H54 (cell line): ENCODE results near the gene ARAP2.

Experiments used
- DNase-seq: peaks from one replicate; pipeline ENCODE4 v3.0.0; 2011; ENCODE audit warnings: low spot score, mixed read lengths; ENCODE audit not compliant: insufficient read length
- FAIRE-seq: peaks from 3 replicates; lab custom pipeline; 2011; peaks lifted over from hg19 to GRCh38; lab: Jason Lieb, UNC
- POLR2A ChIP-seq: IDR thresholded peaks from 2 replicates; pipeline ENCODE4 v1.6.1; 2011; ENCODE audit warnings: low read depth, mild to moderate bottlenecking, low read length

The ARAP2 gene

GRCh38 chr4:36218121-36218520 lies 26.2 kb downstream of the ARAP2 start:
- no peak for DNase-seq
- no peak for TF ChIP-seq POLR2A
- FAIRE-seq = no peak

- DNase-seq (no peak), FAIRE-seq (no peak)
- no peak for TF ChIP-seq POLR2A
These were observed 28.7 kb downstream of the ARAP2 start for GRCh38 chr4:36215627-36216026.

GRCh38 chr4:36214735-36215485 lies 29.4 kb downstream of the ARAP2 start:
- no peak for DNase-seq
- TF ChIP-seq POLR2A = no peak
- FAIRE-seq = no peak

GRCh38 chr4:36213977-36214376 lies 30.3 kb downstream of the ARAP2 start:
- FAIRE-seq (no peak), DNase-seq (no peak)
- TF ChIP-seq POLR2A = no peak

DNA sequence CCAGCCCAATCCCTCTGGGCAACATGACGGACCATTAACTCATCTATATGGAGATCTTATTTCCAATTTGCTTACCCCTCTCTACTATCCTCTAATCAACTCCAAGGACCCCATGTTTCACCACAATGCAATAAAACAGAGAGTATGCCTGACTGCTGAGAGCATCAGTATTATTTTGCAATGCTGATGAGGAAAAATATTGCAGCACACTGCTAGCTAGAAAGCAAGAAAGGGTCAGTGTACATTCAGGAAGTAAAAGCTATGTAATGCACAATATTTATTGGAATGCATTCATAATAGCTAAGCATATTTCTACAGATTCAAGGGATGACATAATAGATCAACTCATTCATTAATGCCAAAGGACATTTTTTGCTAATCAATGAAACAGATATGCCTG lies 33.2 kb downstream of the ARAP2 start:
- TF ChIP-seq POLR2A = no peak
- no peak for FAIRE-seq
- no peak for DNase-seq

GRCh38 chr4:36209941-36210649 lies 34.2 kb downstream of the ARAP2 start:
- FAIRE-seq = no peak
- no peak for TF ChIP-seq POLR2A
- DNase-seq = no peak

DNA sequence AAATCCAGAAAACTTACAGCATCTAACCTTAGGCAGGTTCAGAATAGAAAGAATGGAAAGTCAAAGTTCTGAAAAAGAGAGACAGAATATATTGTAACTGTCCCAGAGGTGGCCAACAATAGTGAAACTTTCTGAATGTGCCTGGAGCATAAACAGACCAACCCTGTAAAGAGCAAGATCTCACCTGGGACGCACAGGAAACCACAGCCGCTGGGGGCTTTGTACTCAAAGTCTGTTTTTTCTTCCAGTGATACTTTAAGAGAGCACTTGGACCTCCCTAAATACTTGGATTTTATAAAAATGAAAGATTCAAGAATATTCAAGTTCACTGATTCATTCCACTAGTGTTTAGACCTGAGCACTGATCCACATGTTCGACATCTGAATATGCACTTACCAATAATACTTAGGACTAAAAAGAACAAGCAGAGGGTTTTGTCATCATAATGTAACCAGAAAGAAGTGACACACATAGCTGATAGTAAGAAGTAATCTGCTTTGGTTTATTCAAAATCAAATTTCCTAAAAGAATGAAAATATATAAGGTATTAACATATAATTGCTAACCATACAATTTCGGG lies 35.3 kb downstream of the ARAP2 start:
- no peak for DNase-seq
- FAIRE-seq = no peak
- no peak for TF ChIP-seq POLR2A

GRCh38 chr4:36207831-36208520 lies 36.3 kb downstream of the ARAP2 start:
- DNase-seq (no peak), FAIRE-seq (no peak)
- TF ChIP-seq POLR2A = no peak

DNA sequence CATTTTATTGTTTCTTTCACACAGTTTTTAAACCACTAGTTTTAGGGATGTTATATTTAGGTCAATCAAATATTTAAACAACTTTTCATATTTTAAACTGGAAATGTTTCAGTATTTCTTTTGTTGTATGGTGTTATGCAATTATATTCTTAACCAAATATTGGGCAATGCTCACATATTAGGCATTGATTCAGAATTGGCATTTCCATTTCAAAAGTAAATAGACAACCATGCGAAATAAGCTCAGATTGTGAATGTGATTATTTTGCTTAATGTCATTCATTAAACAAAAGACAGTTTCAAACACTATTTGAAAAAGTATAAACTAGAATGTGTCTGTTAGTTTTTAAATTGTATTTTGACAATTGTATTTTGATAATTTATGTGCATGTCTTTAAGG lies 36.9 kb downstream of the ARAP2 start:
- no peak for TF ChIP-seq POLR2A
- DNase-seq = no peak
- no peak for FAIRE-seq

GRCh38 chr4:36206603-36207311 lies 37.6 kb downstream of the ARAP2 start:
- TF ChIP-seq POLR2A = no peak
- no peak for FAIRE-seq
- DNase-seq = no peak

DNA sequence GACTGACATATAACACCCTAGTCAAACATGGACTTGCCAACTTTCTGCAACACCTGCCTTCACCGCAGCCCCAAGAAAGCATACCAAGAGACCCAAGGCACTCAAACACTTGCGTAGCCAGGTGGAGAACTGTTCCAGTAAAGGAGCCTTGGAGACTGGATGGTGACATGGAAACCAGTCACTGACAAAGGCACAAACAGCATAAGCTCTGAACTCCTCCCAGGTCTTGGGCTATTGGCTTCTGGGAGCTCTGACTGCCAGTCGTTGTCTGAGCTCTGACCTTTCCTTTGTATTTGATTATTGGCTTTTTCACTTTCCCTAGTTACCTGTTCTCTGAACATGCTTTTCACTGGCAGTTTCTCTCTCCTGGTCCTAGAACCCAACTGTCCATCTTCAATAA lies 38.3 kb downstream of the ARAP2 start:
- FAIRE-seq (no peak), DNase-seq (no peak)
- no peak for TF ChIP-seq POLR2A

- no peak for TF ChIP-seq POLR2A
- no peak for FAIRE-seq
- DNase-seq = no peak
These were observed 45.5 kb downstream of the ARAP2 start for GRCh38 chr4:36198861-36199260.

DNA sequence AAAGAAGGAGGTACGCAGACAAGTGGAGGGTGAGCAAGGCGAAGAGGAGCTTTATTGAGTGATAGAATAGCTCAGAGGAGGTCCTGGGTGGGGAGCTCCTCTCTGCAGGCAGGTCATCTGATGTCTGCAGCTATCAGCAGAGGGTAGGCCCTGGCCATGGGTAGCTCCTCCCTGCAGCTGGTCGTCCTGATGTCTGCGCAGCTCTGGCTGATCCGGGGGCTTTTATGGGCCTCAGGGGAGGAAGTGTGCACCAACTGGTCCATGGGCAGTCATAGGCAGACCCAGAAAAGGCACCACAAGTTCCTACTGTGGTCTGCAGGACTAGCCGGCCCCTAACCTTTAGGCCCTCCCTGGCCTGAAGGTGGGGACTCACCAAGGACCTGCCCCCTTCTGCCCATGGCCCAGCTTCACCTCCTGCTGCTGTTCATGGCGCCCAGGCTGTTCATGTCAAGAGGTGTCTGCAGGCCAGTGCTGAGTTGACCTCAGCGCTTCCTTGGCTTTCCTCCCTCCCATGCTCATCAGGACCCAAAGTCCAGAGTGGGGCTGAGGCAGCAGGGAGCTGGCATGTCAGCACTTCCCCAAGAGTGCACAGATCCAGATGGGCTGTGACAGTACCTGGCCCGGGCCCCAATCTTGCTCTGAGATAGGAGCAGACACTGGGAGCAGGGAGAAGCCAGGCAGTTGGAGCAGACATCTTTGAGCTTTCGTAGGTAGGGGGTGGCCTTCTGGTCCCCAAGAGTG lies 46.1 kb downstream of the ARAP2 start:
- no peak for DNase-seq
- TF ChIP-seq POLR2A = no peak
- FAIRE-seq = no peak
